Mucosa of stomach (tissue), 1 donor: ENCODE data around the gene NOS2.
"Not testable (repeated sequence)": the region's sequence is repeated elsewhere in the genome, so short reads cannot be mapped to it uniquely, and the experiment has no call there.

Experiments
- H3K27me3 ChIP-seq: one replicate; pipeline ENCODE4 v1.7.0; 2013; ENCODE audit warnings: mild to moderate bottlenecking, low read length; ENCODE audit not compliant: control insufficient read depth, insufficient read depth
- H3K36me3 ChIP-seq: one replicate; pipeline ENCODE4 v1.7.0; 2013; ENCODE audit warnings: low read length; ENCODE audit not compliant: control insufficient read depth, insufficient read depth
- H3K4me1 ChIP-seq: one replicate; pipeline ENCODE4 v1.7.0; 2013; ENCODE audit warnings: mild to moderate bottlenecking, low read length; ENCODE audit not compliant: control insufficient read depth, insufficient read depth
- H3K4me3 ChIP-seq: one replicate; pipeline ENCODE4 v1.7.0; 2013; ENCODE audit warnings: low read length
- H3K9ac ChIP-seq: one replicate; pipeline ENCODE4 v1.7.0; 2013; ENCODE audit warnings: mild to moderate bottlenecking, low read length, moderate library complexity
- H3K9me3 ChIP-seq: one replicate; pipeline ENCODE4 v1.7.0; 2013; ENCODE audit warnings: mild to moderate bottlenecking, low read length, moderate library complexity; ENCODE audit not compliant: control insufficient read depth
- donor health status: Pancreatic carcinoma.

The NOS2 gene

GRCh38 chr17:27834571-27834970, 34.2 kb upstream of the NOS2 start:
- H3K9ac ChIP-seq: no peak overlapping the region
- H3K27me3 ChIP-seq: no peaks in the 10 kb centered on the region

GRCh38 chr17:27832831-27833230, 32.5 kb upstream of the NOS2 start:
- no peak overlapping the region for H3K4me3 ChIP-seq
- H3K4me1 ChIP-seq: no peaks in the 10 kb centered on the region
- H3K9me3 ChIP-seq: no peaks in the 10 kb centered on the region
- no peaks in the 10 kb centered on the region for H3K36me3 ChIP-seq
- no peaks in the 10 kb centered on the region for H3K27me3 ChIP-seq
- H3K9ac ChIP-seq: no peak overlapping the region

More at GRCh38 chr17:27834571-27834970, 34.2 kb upstream of the NOS2 start:
- H3K4me1 ChIP-seq: no peaks in the 10 kb centered on the region
- H3K4me3 ChIP-seq: no peak overlapping the region
- no peaks in the 10 kb centered on the region for H3K36me3 ChIP-seq
- H3K9me3 ChIP-seq: no peaks in the 10 kb centered on the region

- H3K36me3 ChIP-seq, H3K27me3 ChIP-seq, H3K4me3 ChIP-seq, H3K9ac ChIP-seq, H3K4me1 ChIP-seq, H3K9me3 ChIP-seq: not testable (repeated sequence)
Observed at GRCh38 chr17:27829888-27830287, 29.6 kb upstream of the NOS2 start.

GRCh38 chr17:27829143-27829711, 28.9 kb upstream of the NOS2 start:
- not testable (repeated sequence) for H3K27me3 ChIP-seq, H3K9me3 ChIP-seq, H3K4me1 ChIP-seq, H3K36me3 ChIP-seq, H3K4me3 ChIP-seq, H3K9ac ChIP-seq

- no peaks in the 10 kb centered on the region for H3K36me3 ChIP-seq
- H3K9me3 ChIP-seq: no peaks in the 10 kb centered on the region
- peaks cover 4% of the 10 kb centered on the region for H3K4me1 ChIP-seq
- H3K9ac ChIP-seq: no peak overlapping the region
- no peaks in the 10 kb centered on the region for H3K27me3 ChIP-seq
- no peak overlapping the region for H3K4me3 ChIP-seq
Observed at GRCh38 chr17:27825459-27825858, 25.1 kb upstream of the NOS2 start.

- no peaks in the 10 kb centered on the region for H3K9me3 ChIP-seq
- no peak overlapping the region for H3K4me3 ChIP-seq
- H3K9ac ChIP-seq: no peak overlapping the region
Observed at GRCh38 chr17:27824745-27825144, 24.4 kb upstream of the NOS2 start.

GRCh38 chr17:27824176-27824715, 23.9 kb upstream of the NOS2 start:
- H3K9me3 ChIP-seq: no peaks in the 10 kb centered on the region
- no peak overlapping the region for H3K9ac ChIP-seq
- peaks cover 4% of the 10 kb centered on the region for H3K4me1 ChIP-seq
- H3K27me3 ChIP-seq: no peaks in the 10 kb centered on the region
- no peak overlapping the region for H3K4me3 ChIP-seq
- H3K36me3 ChIP-seq: no peaks in the 10 kb centered on the region

More at GRCh38 chr17:27824745-27825144, 24.4 kb upstream of the NOS2 start:
- Histone ChIP-seq H3K4me1 (peaks cover 4% of the 10 kb centered on the region), H3K36me3 (no peaks in the 10 kb centered on the region), H3K27me3 (no peaks in the 10 kb centered on the region)

- H3K9ac ChIP-seq, H3K27me3 ChIP-seq, H3K36me3 ChIP-seq, H3K4me1 ChIP-seq, H3K9me3 ChIP-seq, H3K4me3 ChIP-seq: not testable (repeated sequence)
Observed at GRCh38 chr17:27822108-27822507, 21.8 kb upstream of the NOS2 start.

- Histone ChIP-seq H3K9ac (no peak overlapping the region), H3K9me3 (no peaks in the 10 kb centered on the region), H3K4me1 (peaks cover 4% of the 10 kb centered on the region), H3K36me3 (no peaks in the 10 kb centered on the region), H3K4me3 (no peak overlapping the region), H3K27me3 (no peaks in the 10 kb centered on the region)
Observed at GRCh38 chr17:27821318-27821717, 21.0 kb upstream of the NOS2 start.

- Histone ChIP-seq H3K36me3 (no peaks in the 10 kb centered on the region), H3K9me3 (no peaks in the 10 kb centered on the region), H3K4me3 (no peak overlapping the region), H3K4me1 (no peaks in the 10 kb centered on the region), H3K9ac (no peak overlapping the region), H3K27me3 (no peaks in the 10 kb centered on the region)
Observed at GRCh38 chr17:27819145-27819544, 18.8 kb upstream of the NOS2 start.

- no peaks in the 10 kb centered on the region for H3K36me3 ChIP-seq
- H3K27me3 ChIP-seq: no peaks in the 10 kb centered on the region
- no peak overlapping the region for H3K9ac ChIP-seq
- no peaks in the 10 kb centered on the region for H3K4me1 ChIP-seq
- H3K9me3 ChIP-seq: no peaks in the 10 kb centered on the region
- no peak overlapping the region for H3K4me3 ChIP-seq
Observed at GRCh38 chr17:27818401-27819105, 18.2 kb upstream of the NOS2 start.

GRCh38 chr17:27817731-27818130, 17.4 kb upstream of the NOS2 start:
- Histone ChIP-seq H3K9me3 (no peaks in the 10 kb centered on the region), H3K4me3 (no peak overlapping the region), H3K9ac (no peak overlapping the region), H3K4me1 (no peaks in the 10 kb centered on the region), H3K36me3 (no peaks in the 10 kb centered on the region), H3K27me3 (no peaks in the 10 kb centered on the region)
